IMR-90 (cell line): ENCODE data around the gene KCNJ13. TPM values are rescaled to one million over a fixed set of nuclear protein-coding genes. Genes with fewer than 3 reads are reported as not detected.

Experiments used
- ATAC-seq: fragments of 200-7000 bp; cut with Tn5 transposase; 2 replicates; pipeline ENCODE4 v1.9.1; 2020; ENCODE audit warnings: low read depth, mild to moderate bottlenecking, moderate library complexity
- BruUV-seq: library from RNA; stranded (reverse); fragments of 400-500 nt; replicated peaks from 2 replicates; lab custom pipeline; 2021; lab: Mats Ljungman, UMichigan
- CTCF ChIA-PET: fragments of 300-600 bp; formaldehyde crosslinking; extraction: SDS; loops from one replicate; lab custom pipeline; 2021; ENCODE audit warnings: antibody characterized with exemption; lab: Yijun Ruan, JAX
- POLR2A ChIA-PET: fragments of 300-600 bp; sonication (Branson Sonifier 250); formaldehyde crosslinking; loops from one replicate; lab custom pipeline; 2022; ENCODE audit warnings: antibody characterized with exemption; ENCODE audit not compliant: unreplicated experiment; lab: Charles Lee
- DNase-seq: peaks from one replicate; pipeline ENCODE4 v3.0.0; 2013
- H2AFZ ChIP-seq: replicated peaks from 2 replicates; pipeline ENCODE3; 2013; ENCODE audit warnings: low read length, mild to moderate bottlenecking; ENCODE audit not compliant: poor library complexity
- H2AK5ac ChIP-seq: 2 replicates; pipeline ENCODE4 v1.6.1; 2013; ENCODE audit warnings: low read depth, low read length, inconsistent platforms
- H2AK9ac ChIP-seq: replicated peaks from 2 replicates; pipeline ENCODE3; 2013; ENCODE audit warnings: mild to moderate bottlenecking, low read depth, low read length, moderate library complexity; ENCODE audit not compliant: poor library complexity
- H2BK120ac ChIP-seq: 2 replicates; pipeline ENCODE4 v1.6.1; 2013; ENCODE audit warnings: low read depth, low read length, inconsistent platforms
- H2BK15ac ChIP-seq: 3 replicates; pipeline ENCODE4 v1.6.1; 2013; ENCODE audit warnings: low read depth, low read length, inconsistent platforms
- H2BK20ac ChIP-seq: 2 replicates; pipeline ENCODE4 v1.6.1; 2013; ENCODE audit warnings: low read depth, mild to moderate bottlenecking, inconsistent platforms, low read length, moderate library complexity
- H2BK5ac ChIP-seq: 2 replicates; pipeline ENCODE4 v1.6.1; 2013; ENCODE audit warnings: mild to moderate bottlenecking, low read depth, low read length, inconsistent platforms; ENCODE audit not compliant: poor library complexity, severe bottlenecking
- H3K14ac ChIP-seq: replicated peaks from 2 replicates; pipeline ENCODE4 v1.6.1; 2013; ENCODE audit warnings: low read depth, low read length, inconsistent platforms
- H3K18ac ChIP-seq: 2 replicates; pipeline ENCODE4 v1.6.1; 2013; ENCODE audit warnings: low read depth, low read length, control low read depth
- H3K23ac ChIP-seq: 2 replicates; pipeline ENCODE4 v1.6.1; 2013; ENCODE audit warnings: low read depth, low read length, inconsistent platforms
- H3K27ac ChIP-seq: 2 replicates; pipeline ENCODE4 v1.5.1; 2013; ENCODE audit warnings: mild to moderate bottlenecking, control low read depth, low read length; ENCODE audit not compliant: insufficient read depth
- H3K27me3 ChIP-seq: 2 replicates; pipeline ENCODE4 v1.6.1; 2013; ENCODE audit warnings: low read length; ENCODE audit not compliant: control insufficient read depth, insufficient read depth
- H3K36me3 ChIP-seq: 2 replicates; pipeline ENCODE4 v1.6.1; 2013; ENCODE audit warnings: low read length, mixed read lengths; ENCODE audit not compliant: control insufficient read depth, insufficient read depth
- H3K4ac ChIP-seq: 2 replicates; pipeline ENCODE4 v1.6.1; 2013; ENCODE audit warnings: low read depth, low read length, inconsistent platforms
- H3K4me1 ChIP-seq: 2 replicates; pipeline ENCODE4 v1.6.1; 2013; ENCODE audit warnings: low read length, mixed read lengths; ENCODE audit not compliant: control insufficient read depth, insufficient read depth
- H3K4me2 ChIP-seq: 2 replicates; pipeline ENCODE4 v1.6.1; 2013; ENCODE audit warnings: low read depth, mild to moderate bottlenecking, control low read depth, low read length, moderate library complexity
- H3K4me3 ChIP-seq: 2 replicates; pipeline ENCODE4 v1.5.1; 2013; ENCODE audit warnings: low read depth, mild to moderate bottlenecking, control low read depth, low read length, moderate library complexity; ENCODE audit not compliant: insufficient read depth
- H3K56ac ChIP-seq: 2 replicates; pipeline ENCODE4 v1.6.1; 2013; ENCODE audit warnings: low read length, inconsistent platforms; ENCODE audit not compliant: insufficient read depth; ENCODE audit errors: extremely low read depth
- H3K79me1 ChIP-seq, 2 experiments: 2 replicates each; pipeline ENCODE4 v1.6.1; 2013; ENCODE audit warnings: low read length in 2 of 2, inconsistent platforms in 1 of 2, low read depth in 1 of 2
- H3K9ac ChIP-seq: 2 replicates; pipeline ENCODE4 v1.6.1; 2013; ENCODE audit warnings: low read depth, low read length, control low read depth
- H3K9me1 ChIP-seq: 2 replicates; pipeline ENCODE4 v1.6.1; 2013; ENCODE audit warnings: low read length, inconsistent platforms; ENCODE audit not compliant: insufficient read depth
- H3K9me3 ChIP-seq: 2 replicates; pipeline ENCODE4 v1.6.1; 2013; ENCODE audit warnings: low read length; ENCODE audit not compliant: control insufficient read depth, insufficient read depth
- H4K20me1 ChIP-seq: 2 replicates; pipeline ENCODE4 v1.6.1; 2013; ENCODE audit warnings: low read length, inconsistent platforms; ENCODE audit not compliant: insufficient read depth
- H4K5ac ChIP-seq: 2 replicates; pipeline ENCODE4 v1.6.1; 2013; ENCODE audit warnings: mild to moderate bottlenecking, low read depth, low read length, control low read depth
- H4K8ac ChIP-seq, 2 experiments: 2 replicates each; pipeline ENCODE4 v1.6.1; 2013; ENCODE audit warnings: low read depth in 2 of 2, low read length in 2 of 2, control low read depth in 1 of 2, inconsistent platforms in 1 of 2
- H4K91ac ChIP-seq: 2 replicates; pipeline ENCODE4 v1.6.1; 2013; ENCODE audit warnings: low read depth, low read length, inconsistent platforms; ENCODE audit not compliant: insufficient read depth
- CHD1 ChIP-seq: IDR thresholded peaks from 2 replicates; pipeline ENCODE4 v1.6.1; 2012; ENCODE audit warnings: low read depth, low read length, improper control_type of control experiment
- CTCF ChIP-seq: conservative IDR thresholded peaks from 2 replicates; pipeline ENCODE4 v1.5.1; 2012; ENCODE audit warnings: mild to moderate bottlenecking, low read depth, low read length, improper control_type of control experiment
- ELK1 ChIP-seq: fragments of 150-350 bp; IDR thresholded peaks from 2 replicates; pipeline ENCODE4 v1.6.1; 2016; ENCODE audit warnings: low read depth, mild to moderate bottlenecking, low read length, moderate library complexity, borderline replicate concordance
- FOS ChIP-seq: fragments of 150-350 bp; IDR thresholded peaks from 2 replicates; pipeline ENCODE4 v1.6.1; 2016; ENCODE audit warnings: low read depth, low read length
- MXI1 ChIP-seq: IDR thresholded peaks from 2 replicates; pipeline ENCODE4 v1.6.1; 2012; ENCODE audit warnings: low read depth, mild to moderate bottlenecking, low read length, moderate library complexity, borderline replicate concordance
- RFX5 ChIP-seq: IDR thresholded peaks from 2 replicates; pipeline ENCODE4 v1.8.0; 2012; ENCODE audit warnings: low read depth, mild to moderate bottlenecking, low read length, moderate library complexity
- SMC3 ChIP-seq: fragments of 150-350 bp; IDR thresholded peaks from 2 replicates; pipeline ENCODE4 v1.6.1; 2016; ENCODE audit warnings: low read depth, mild to moderate bottlenecking, antibody characterized with exemption, low read length, moderate library complexity
- WGBS, 2 experiments: methylation state at CpG; one replicate each; pipeline versions ENCODE4 v1.1.5 to v1.1.7; 2013; ENCODE audit warnings: missing lambda C conversion rate in 2 of 2; ENCODE audit not compliant: insufficient read length in 1 of 2; ENCODE audit errors: extremely low coverage in 2 of 2; 5-methylcytosine and 5-hydroxymethylcytosine counted together
- dilution Hi-C: fragments of 300-500 bp; cut with HindIII; formaldehyde crosslinking; loops from one replicate; pipeline ENCODE4 v1.14.3; 2018; ENCODE audit warnings: low sequenced_read_pairs; ENCODE audit not compliant: unreplicated experiment
- in situ Hi-C: fragments of 300-500 bp; cut with MboI; formaldehyde crosslinking; loops from 3 replicates; pipeline ENCODE4 v1.14.3; 2019; ENCODE audit warnings: low sequenced_read_pairs, inconsistent platforms, mixed read lengths
- intact Hi-C: fragments of 100-400 bp; cut with micrococcal nuclease; formaldehyde crosslinking; loops from 2 replicates; pipeline ENCODE4 v1.10.0; 2022
- polyA plus RNA-seq, 3 experiments: library from polyadenylated mRNA; depleted of rRNA; stranded (reverse); fragments of >200 nt; gene quantifications; 2 replicates each; pipeline ENCODE4 v1.2.3, GENCODE V29; 2012; ENCODE audit warnings: low replicate concordance in 1 of 3
- total RNA-seq: library from RNA; depleted of rRNA; stranded (reverse); fragments of >200 nt; gene quantifications from 2 replicates; pipeline ENCODE4 v1.2.3, GENCODE V29; 2012
- TF ChIP-seq, protein P1 (sequence below): fragments of 150-350 bp; IDR thresholded peaks from 2 replicates; pipeline ENCODE4 v1.6.1; 2017; ENCODE audit warnings: mild to moderate bottlenecking, antibody characterized with exemption, low read length, low read depth

The KCNJ13 gene
- total and polyA plus RNA-seq, 2 of the 4 experiments (the other 2 are of a cell fraction) = not detected

DNA sequence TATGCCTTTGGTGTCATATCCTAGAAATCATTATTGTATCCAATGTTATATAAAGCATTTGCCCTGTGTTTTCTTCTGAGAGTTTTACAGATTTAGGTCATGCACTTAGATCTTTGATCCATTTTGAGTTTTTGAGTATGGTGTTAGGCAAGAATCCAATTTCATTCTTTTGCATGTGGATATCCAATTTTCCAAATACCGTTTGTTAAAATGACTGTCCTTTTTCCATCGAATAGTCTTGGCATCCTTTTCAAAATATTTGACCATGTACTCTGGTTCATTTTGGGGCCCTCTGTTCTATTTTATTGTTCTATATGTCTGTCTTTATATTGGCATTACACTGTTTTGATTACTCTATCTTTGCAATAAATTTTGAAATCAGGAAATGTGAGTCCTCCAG is 23.8 kb upstream of the KCNJ13 start:
- no peaks in the 10 kb centered on the region for H3K4me1 ChIP-seq
- POLR2A ChIA-PET = no interaction called here
- TF ChIP-seq ELK1 = no peak
- TF ChIP-seq, protein P1, sequence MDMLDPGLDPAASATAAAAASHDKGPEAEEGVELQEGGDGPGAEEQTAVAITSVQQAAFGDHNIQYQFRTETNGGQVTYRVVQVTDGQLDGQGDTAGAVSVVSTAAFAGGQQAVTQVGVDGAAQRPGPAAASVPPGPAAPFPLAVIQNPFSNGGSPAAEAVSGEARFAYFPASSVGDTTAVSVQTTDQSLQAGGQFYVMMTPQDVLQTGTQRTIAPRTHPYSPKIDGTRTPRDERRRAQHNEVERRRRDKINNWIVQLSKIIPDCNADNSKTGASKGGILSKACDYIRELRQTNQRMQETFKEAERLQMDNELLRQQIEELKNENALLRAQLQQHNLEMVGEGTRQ = no peak
- TF ChIP-seq CHD1 = no peak
- no peak for TF ChIP-seq SMC3
- no peak for TF ChIP-seq RFX5
- TF ChIP-seq FOS = no peak
- no peak for TF ChIP-seq CTCF
- TF ChIP-seq MXI1 = no peak

More for the DNA sequence above, 23.8 kb upstream of the KCNJ13 start:
- Histone ChIP-seq H3K36me3 (peaks cover 8% of the 10 kb centered on the region), H3K9me1 (no peaks in the 10 kb centered on the region), H3K14ac (no peak overlapping the region), H2AK9ac (no peak overlapping the region), H3K9me3 (no peaks in the 10 kb centered on the region), H3K4ac (no peak overlapping the region), H3K18ac (no peak overlapping the region), H4K91ac (no peak overlapping the region), H2BK5ac (no peak overlapping the region), H3K79me1 (peaks cover 3% of the 10 kb centered on the region in 2 experiments; a peak in 1 of 4 replicates), H2BK15ac (no peak overlapping the region), H4K8ac (no peak overlapping the region), H3K27ac (no peak overlapping the region), H3K4me3 (no peak overlapping the region), H4K20me1 (no peaks in the 10 kb centered on the region), H2AFZ (no peak overlapping the region), H3K9ac (no peak overlapping the region), H3K27me3 (no peaks in the 10 kb centered on the region), H3K23ac (no peak overlapping the region), H4K5ac (no peak overlapping the region), H3K4me2 (no peak overlapping the region), H2BK120ac (no peak overlapping the region), H2BK20ac (no peak overlapping the region), H2AK5ac (no peak overlapping the region), H3K56ac (no peak overlapping the region)
- no TSS peak for BruUV-seq
- dilution Hi-C loops = no loop called here
- in situ Hi-C loops = no loop called here
- no CpG with 5 or more reads among the region's 2 CpGs for WGBS, 2 experiments
- ATAC-seq (no peak), DNase-seq (no peak)
- intact Hi-C loops = no loop called here
- CTCF ChIA-PET = no interaction called here
